GM06990 (cell line): Measurements from ENCODE around the gene B3GALT5.

Experiments used
- DNase-seq: peaks from one replicate; pipeline ENCODE4 v3.0.0-alpha.2; 2011; ENCODE audit not compliant: insufficient read length; ENCODE audit errors: extremely low read depth
- H3K27me3 ChIP-seq: replicated peaks from 2 replicates; pipeline ENCODE4 v1.6.0; 2011; ENCODE audit warnings: low read length; ENCODE audit not compliant: control insufficient read depth, insufficient read depth
- H3K36me3 ChIP-seq: 2 replicates; pipeline ENCODE4 v1.5.1; 2011; ENCODE audit warnings: low read length; ENCODE audit not compliant: control insufficient read depth, insufficient read depth
- H3K4me3 ChIP-seq: replicated peaks from 2 replicates; pipeline ENCODE4 v1.5.1; 2011; ENCODE audit warnings: low read depth, mild to moderate bottlenecking, control low read depth, low read length
- TF ChIP-seq, protein P1 (sequence below): IDR thresholded peaks from 2 replicates; pipeline ENCODE4 v1.5.1; 2011; ENCODE audit warnings: low read length, control low read depth, mild to moderate bottlenecking, inconsistent platforms; ENCODE audit not compliant: insufficient read depth, poor library complexity, severe bottlenecking

The B3GALT5 gene

DNA sequence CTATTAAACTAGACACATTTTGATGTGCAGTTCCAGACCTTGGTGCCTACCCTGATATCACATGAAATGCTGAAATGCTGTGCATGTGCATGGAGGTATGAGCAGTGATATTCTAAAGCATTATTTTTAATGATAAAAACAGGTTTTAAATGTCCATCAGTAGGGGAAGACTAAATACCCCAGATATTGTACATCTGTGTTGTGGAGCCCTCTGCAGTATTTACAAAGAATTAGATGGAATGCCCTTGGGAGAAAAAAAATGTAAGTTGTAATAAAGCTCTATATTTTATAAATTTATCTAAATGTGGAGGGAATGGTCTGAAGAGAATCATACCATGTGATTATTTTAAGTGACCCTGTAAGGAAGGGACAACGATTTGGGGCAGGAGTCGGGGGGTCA is 93.1 kb downstream of the B3GALT5 start:
- Histone ChIP-seq H3K27me3 (no peaks in the 10 kb centered on the region), H3K4me3 (no peak overlapping the region), H3K36me3 (no peaks in the 10 kb centered on the region)
- no peak for DNase-seq
- TF ChIP-seq, protein P1, sequence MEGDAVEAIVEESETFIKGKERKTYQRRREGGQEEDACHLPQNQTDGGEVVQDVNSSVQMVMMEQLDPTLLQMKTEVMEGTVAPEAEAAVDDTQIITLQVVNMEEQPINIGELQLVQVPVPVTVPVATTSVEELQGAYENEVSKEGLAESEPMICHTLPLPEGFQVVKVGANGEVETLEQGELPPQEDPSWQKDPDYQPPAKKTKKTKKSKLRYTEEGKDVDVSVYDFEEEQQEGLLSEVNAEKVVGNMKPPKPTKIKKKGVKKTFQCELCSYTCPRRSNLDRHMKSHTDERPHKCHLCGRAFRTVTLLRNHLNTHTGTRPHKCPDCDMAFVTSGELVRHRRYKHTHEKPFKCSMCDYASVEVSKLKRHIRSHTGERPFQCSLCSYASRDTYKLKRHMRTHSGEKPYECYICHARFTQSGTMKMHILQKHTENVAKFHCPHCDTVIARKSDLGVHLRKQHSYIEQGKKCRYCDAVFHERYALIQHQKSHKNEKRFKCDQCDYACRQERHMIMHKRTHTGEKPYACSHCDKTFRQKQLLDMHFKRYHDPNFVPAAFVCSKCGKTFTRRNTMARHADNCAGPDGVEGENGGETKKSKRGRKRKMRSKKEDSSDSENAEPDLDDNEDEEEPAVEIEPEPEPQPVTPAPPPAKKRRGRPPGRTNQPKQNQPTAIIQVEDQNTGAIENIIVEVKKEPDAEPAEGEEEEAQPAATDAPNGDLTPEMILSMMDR, result no peak

DNA sequence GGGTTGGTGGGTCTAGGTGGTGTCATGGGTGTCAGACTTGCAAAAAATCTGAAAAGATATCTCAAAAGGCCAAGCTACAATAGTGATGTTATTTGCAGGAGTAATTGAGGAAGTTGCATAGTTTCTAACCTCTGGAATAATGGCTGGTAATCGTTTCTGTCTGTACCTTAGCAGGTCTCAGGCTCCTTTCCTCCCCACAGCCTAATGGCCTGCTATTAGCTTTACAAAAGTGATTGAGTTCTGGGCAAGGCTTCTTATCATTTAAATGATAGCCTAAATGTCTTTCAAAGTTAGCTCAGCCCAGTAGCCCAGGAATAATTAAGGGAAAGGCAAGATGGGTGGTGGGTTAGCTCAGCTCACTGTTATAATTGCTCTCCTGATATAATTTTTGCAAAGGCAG is 94.6 kb downstream of the B3GALT5 start:
- no peak for DNase-seq
- Histone ChIP-seq H3K36me3 (no peaks in the 10 kb centered on the region), H3K4me3 (no peak overlapping the region), H3K27me3 (no peaks in the 10 kb centered on the region)
- TF ChIP-seq, protein P1, result no peak

DNA sequence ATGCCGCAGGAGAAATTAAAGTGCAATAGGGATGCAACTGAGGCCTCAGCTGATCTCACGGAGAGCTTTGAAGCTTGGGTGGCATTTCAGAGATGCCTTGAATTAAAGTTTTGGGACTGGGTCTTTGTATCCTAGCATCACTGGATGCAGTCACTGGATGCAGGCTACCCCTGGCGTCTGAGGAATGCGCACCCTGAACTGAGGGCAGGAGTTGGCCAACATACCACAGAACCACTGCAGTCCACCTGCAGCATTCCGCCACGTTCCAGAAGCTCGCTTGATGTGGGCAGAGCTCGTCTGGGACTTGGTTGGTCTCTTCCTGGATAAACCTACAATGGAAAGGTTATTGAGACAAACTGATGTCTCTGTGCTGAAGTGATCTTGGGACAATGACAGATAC is 98.1 kb downstream of the B3GALT5 start:
- TF ChIP-seq, protein P1, result no peak
- Histone ChIP-seq H3K27me3 (no peaks in the 10 kb centered on the region), H3K4me3 (no peak overlapping the region), H3K36me3 (no peaks in the 10 kb centered on the region)
- no peak for DNase-seq

DNA sequence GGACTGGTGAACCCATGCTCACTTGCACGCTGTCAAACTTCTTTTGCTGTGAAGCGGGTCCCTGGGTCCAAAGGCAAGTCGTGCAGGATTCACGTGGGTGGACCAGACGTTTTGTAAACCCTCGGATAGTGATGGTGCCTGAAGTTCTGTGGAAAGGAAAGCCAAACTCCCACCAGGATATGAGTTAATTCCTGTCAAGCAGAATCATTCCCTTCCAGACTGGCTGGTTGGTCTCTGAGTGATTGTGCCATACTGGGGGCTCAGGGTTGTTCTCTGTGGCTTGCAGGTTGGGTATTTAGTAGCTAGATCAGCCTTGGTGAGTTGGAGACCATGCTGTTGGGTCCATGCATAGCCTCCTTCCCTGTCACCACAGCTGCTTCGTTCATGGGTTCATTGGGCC is 99.5 kb downstream of the B3GALT5 start:
- H3K27me3 ChIP-seq, result no peaks in the 10 kb centered on the region
- no peak overlapping the region for H3K4me3 ChIP-seq
- no peaks in the 10 kb centered on the region for H3K36me3 ChIP-seq
- TF ChIP-seq, protein P1, result no peak
- DNase-seq, result no peak

DNA sequence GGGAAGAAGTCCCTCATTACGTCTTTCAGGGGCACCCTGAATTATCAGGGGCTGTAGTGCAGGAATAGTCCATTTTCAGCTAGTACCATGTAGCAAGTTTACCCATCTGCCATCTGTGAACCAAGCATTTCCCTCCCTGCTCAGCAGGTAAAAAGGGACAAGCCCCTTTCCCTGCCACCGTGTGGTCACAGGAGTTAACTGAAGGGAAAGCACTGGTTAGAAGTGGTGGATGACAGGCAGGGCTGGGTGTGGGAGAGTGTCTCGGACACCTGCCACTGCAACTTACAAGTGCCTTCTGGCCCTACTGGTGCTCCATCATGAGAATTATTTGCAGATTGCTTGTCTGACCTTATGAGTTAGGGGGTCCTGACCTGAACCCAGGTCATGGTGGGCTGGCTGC is 100.2 kb downstream of the B3GALT5 start:
- TF ChIP-seq, protein P1, result no peak
- DNase-seq, result no peak
- no peaks in the 10 kb centered on the region for H3K27me3 ChIP-seq
- H3K4me3 ChIP-seq, result no peak overlapping the region
- H3K36me3 ChIP-seq, result no peaks in the 10 kb centered on the region

DNA sequence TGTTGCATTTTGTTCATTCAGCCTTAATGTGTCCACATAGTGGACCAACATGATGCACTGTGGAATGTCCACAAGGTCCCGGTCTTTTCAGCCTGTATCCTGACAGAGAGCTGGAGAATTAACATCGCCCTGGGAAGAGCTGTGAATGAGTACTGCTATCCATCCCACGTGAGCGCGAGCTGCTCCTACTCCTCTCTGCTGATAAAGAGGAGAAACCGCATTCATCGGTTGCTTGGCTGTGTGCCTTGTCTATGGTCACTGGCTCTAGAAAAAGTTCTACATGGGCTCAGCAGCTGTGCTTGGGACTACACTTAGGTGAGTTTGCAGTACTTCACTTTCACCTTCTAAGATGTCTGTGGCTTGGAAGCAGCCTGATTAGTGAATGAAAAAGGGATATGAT is 101.2 kb downstream of the B3GALT5 start:
- no peak for DNase-seq
- no peak overlapping the region for H3K4me3 ChIP-seq
- no peaks in the 10 kb centered on the region for H3K36me3 ChIP-seq
- TF ChIP-seq, protein P1, result no peak
- H3K27me3 ChIP-seq, result no peaks in the 10 kb centered on the region
